ENCODE results near the gene KAT7. TPM values are rescaled to one million over a fixed set of nuclear protein-coding genes. Genes with fewer than 3 reads are reported as not detected.

Gene KAT7
- total RNA-seq, 1 donor from 2014 or later: 98.2 TPM

- no peak for DNase-seq (ENCODE audit: low spot score)
Measured at GRCh38 chr17:49871211-49871610, 82.7 kb downstream of the KAT7 start.

GRCh38 chr17:49872754-49873377 lies 84.4 kb downstream of the KAT7 start:
- DNase-seq (ENCODE audit: low spot score): no peak

- DNase-seq (ENCODE audit: low spot score): no peak
Measured at GRCh38 chr17:49873466-49873865, 85.0 kb downstream of the KAT7 start.

- DNase-seq (ENCODE audit: low spot score): no peak
Measured at GRCh38 chr17:49873926-49874325, 85.4 kb downstream of the KAT7 start.

- no peak for DNase-seq (ENCODE audit: low spot score)
Measured at GRCh38 chr17:49874911-49875310, 86.4 kb downstream of the KAT7 start.

GRCh38 chr17:49875685-49876084 lies 87.2 kb downstream of the KAT7 start:
- DNase-seq (ENCODE audit: low spot score): no peak

GRCh38 chr17:49878931-49879904 lies 90.7 kb downstream of the KAT7 start:
- no peak for DNase-seq (ENCODE audit: low spot score)

- peak; percentile 76 for DNase-seq (ENCODE audit: low spot score)
Measured at GRCh38 chr17:49880291-49881053, 92.0 kb downstream of the KAT7 start.

GRCh38 chr17:49881054-49881402 lies 92.5 kb downstream of the KAT7 start:
- DNase-seq (ENCODE audit: low spot score): no peak

GRCh38 chr17:49882434-49882833 lies 94.0 kb downstream of the KAT7 start:
- DNase-seq (ENCODE audit: low spot score): no peak

Other genes with a start within 250 kb of the KAT7 start
- 9.2 TPM for gene NXPH3, start 212.8 kb upstream of the KAT7 start, total RNA-seq
- 107 TPM for gene SPOP, start 110.6 kb upstream of the KAT7 start, total RNA-seq
- 55.5 TPM for gene SLC35B1, start 80.7 kb upstream of the KAT7 start, total RNA-seq
- 12.4 TPM for gene FAM117A, start 24.6 kb upstream of the KAT7 start, total RNA-seq
- not detected for gene TAC4, start 59.4 kb downstream of the KAT7 start, total RNA-seq
- 1.1 TPM for gene DLX4, start 180.5 kb downstream of the KAT7 start, total RNA-seq
- 1.1 TPM for gene DLX3, start 206.5 kb downstream of the KAT7 start, total RNA-seq

Measured in ureter (tissue), 1 donor.